NCI-H226 (cell line): ENCODE measurements around the gene NEUROG3.

ENCODE experiments used
- DNase-seq: peaks from one replicate; pipeline ENCODE4 v3.0.0-alpha.2; 2015

The NEUROG3 gene

GRCh38 chr10:69573056-69573806, at the start of gene NEUROG3:
NEUROG3 (minus strand) TSS chr10:69573422; CDS start chr10:69573043, 379 bp downstream.
- no peak for DNase-seq

GRCh38 chr10:69620625-69621024, 47.4 kb upstream of the NEUROG3 start:
- DNase-seq, result no peak

- DNase-seq, result no peak
Measured at GRCh38 chr10:69619626-69620025, 46.4 kb upstream of the NEUROG3 start.

- no peak for DNase-seq
Measured at GRCh38 chr10:69618746-69619145, 45.5 kb upstream of the NEUROG3 start.

GRCh38 chr10:69616358-69616757, 43.1 kb upstream of the NEUROG3 start:
- DNase-seq, result no peak

- DNase-seq, result no peak
Measured at GRCh38 chr10:69614130-69614529, 40.9 kb upstream of the NEUROG3 start.

- no peak for DNase-seq
Measured at GRCh38 chr10:69612760-69613159, 39.5 kb upstream of the NEUROG3 start.

GRCh38 chr10:69609077-69609476, 35.9 kb upstream of the NEUROG3 start:
- no peak for DNase-seq

GRCh38 chr10:69600761-69601330, 27.6 kb upstream of the NEUROG3 start:
- DNase-seq, result no peak

GRCh38 chr10:69588358-69588757, 15.1 kb upstream of the NEUROG3 start:
- DNase-seq, result no peak

- no peak for DNase-seq
Measured at GRCh38 chr10:69584624-69585023, 11.4 kb upstream of the NEUROG3 start.

- DNase-seq, result no peak
Measured at GRCh38 chr10:69583106-69583505, 9.9 kb upstream of the NEUROG3 start.

GRCh38 chr10:69580435-69580834, 7.2 kb upstream of the NEUROG3 start:
- no peak for DNase-seq

- no peak for DNase-seq
Measured at GRCh38 chr10:69579464-69580060, 6.3 kb upstream of the NEUROG3 start.

GRCh38 chr10:69578508-69578991, 5.3 kb upstream of the NEUROG3 start:
- DNase-seq, result no peak

- DNase-seq, result no peak
Measured at GRCh38 chr10:69577268-69578232, 4.3 kb upstream of the NEUROG3 start.

- no peak for DNase-seq
Measured at GRCh38 chr10:69576334-69577011, 3.3 kb upstream of the NEUROG3 start.

- DNase-seq, result no peak
Measured at GRCh38 chr10:69575164-69575722, 2.0 kb upstream of the NEUROG3 start.

GRCh38 chr10:69574571-69574978, 1.4 kb upstream of the NEUROG3 start:
- DNase-seq, result no peak

- DNase-seq, result no peak
Measured at GRCh38 chr10:69572159-69573055, 815 bp downstream of the NEUROG3 start.

- DNase-seq, result no peak
Measured at GRCh38 chr10:69571618-69572158, 1.5 kb downstream of the NEUROG3 start.
